Measurements from ENCODE around the gene LTO1. TPM values are rescaled to one million over a fixed set of nuclear protein-coding genes. Genes with fewer than 3 reads are reported as not detected.

LTO1 gene
- total RNA-seq, 4 donors from 2014 or later: 12.2 to 18.6 (median 14.1) TPM

- WGBS: 42% methylated on average over 18 of the region's 18 CpGs
- peaks cover 0 to 86% (median 42%) of the 10 kb centered on the region in 4 donors for H3K27me3 ChIP-seq
These were observed 30.2 kb upstream of the LTO1 start for GRCh38 chr11:69705351-69705811.

GRCh38 chr11:69704508-69705253, 29.5 kb upstream of the LTO1 start:
- no peak for DNase-seq (ENCODE audit: extremely low spot score)
- no peak overlapping the region for H3K27ac ChIP-seq (replicated peaks in 1 of 4)
- WGBS: 8% methylated on average over 45 of the region's 63 CpGs
- peak overlapping the region; percentile 7 to 33 (median 20) for H3K4me3 ChIP-seq
- no peaks in the 10 kb centered on the region for H3K9me3 ChIP-seq
- TF ChIP-seq POLR2AphosphoS5 (IDR thresholded peaks at IDR 0.05) (no peak), CTCF (IDR thresholded peaks at IDR 0.05) (peak; percentile 10 to 32 (median 26))
- no peaks in the 10 kb centered on the region for H3K36me3 ChIP-seq
- peaks cover 18 to 40% (median 31%) of the 10 kb centered on the region in 4 donors for H3K4me1 ChIP-seq
- peaks cover 0 to 87% (median 43%) of the 10 kb centered on the region in 4 donors for H3K27me3 ChIP-seq
- intact Hi-C loops (cut with DNase I): no loop called here

More at GRCh38 chr11:69705351-69705811, 30.2 kb upstream of the LTO1 start:
- TF ChIP-seq POLR2AphosphoS5 (IDR thresholded peaks at IDR 0.05) (no peak), CTCF (IDR thresholded peaks at IDR 0.05) (no peak), POLR2A (IDR thresholded peaks at IDR 0.05; ENCODE audit: low read depth) (no peak), EP300 (IDR thresholded peaks at IDR 0.05) (no peak)
- no peaks in the 10 kb centered on the region for H3K36me3 ChIP-seq
- H3K4me3 ChIP-seq: no peak overlapping the region
- peaks cover 18 to 39% (median 30%) of the 10 kb centered on the region in 4 donors for H3K4me1 ChIP-seq
- no peak for DNase-seq (ENCODE audit: extremely low spot score)
- H3K27ac ChIP-seq (replicated peaks in 1 of 4): no peak overlapping the region
- H3K9me3 ChIP-seq: no peaks in the 10 kb centered on the region
- intact Hi-C loops (cut with DNase I): no loop called here

GRCh38 chr11:69703768-69704507, 28.8 kb upstream of the LTO1 start, which contains the start of gene FGF19:
Gene FGF19 (minus strand): TSS chr11:69704022. CDS start chr11:69703876, 146 bp downstream.
- Histone ChIP-seq H3K27ac (replicated peaks in 1 of 4) (no peak within 1 kb of the TSS), H3K4me1 (peaks cover 18 to 40% (median 31%) of the 10 kb centered on the region in 4 donors), H3K36me3 (no peaks in the 10 kb centered on the region), H3K9me3 (no peaks in the 10 kb centered on the region), H3K4me3 (peak within 1 kb of the TSS; percentile 7 to 33 (median 20)), H3K27me3 (peaks cover 0 to 87% (median 43%) of the 10 kb centered on the region in 4 donors)
- WGBS: 6% methylated on average over 37 of the region's 67 CpGs
- DNase-seq (ENCODE audit: extremely low spot score): no peak
- intact Hi-C loops (cut with DNase I): no loop called here
- TF ChIP-seq POLR2A (IDR thresholded peaks at IDR 0.05; ENCODE audit: low read depth) (no peak), POLR2AphosphoS5 (IDR thresholded peaks at IDR 0.05) (no peak), CTCF (IDR thresholded peaks at IDR 0.05) (no peak), EP300 (IDR thresholded peaks at IDR 0.05) (no peak)

- Histone ChIP-seq H3K4me1 (peaks cover 18 to 40% (median 31%) of the 10 kb centered on the region in 4 donors), H3K27ac (replicated peaks in 1 of 4) (no peak overlapping the region), H3K36me3 (no peaks in the 10 kb centered on the region), H3K27me3 (peaks cover 0 to 87% (median 43%) of the 10 kb centered on the region in 4 donors), H3K4me3 (no peak overlapping the region), H3K9me3 (no peaks in the 10 kb centered on the region)
- TF ChIP-seq EP300 (IDR thresholded peaks at IDR 0.05) (no peak), POLR2A (IDR thresholded peaks at IDR 0.05; ENCODE audit: low read depth) (no peak), POLR2AphosphoS5 (IDR thresholded peaks at IDR 0.05) (no peak), CTCF (IDR thresholded peaks at IDR 0.05) (no peak)
- intact Hi-C loops (cut with DNase I): no loop called here
- no peak for DNase-seq (ENCODE audit: extremely low spot score)
- WGBS: no CpG with 5 or more reads among the region's 34 CpGs
These were observed 28.3 kb upstream of the LTO1 start for GRCh38 chr11:69703453-69703767.
